Neuronal stem cell (in vitro differentiated cells): ENCODE data around the gene GPRC5C.

Source experiments
- DNase-seq: peaks from one replicate; pipeline ENCODE4 v3.0.0-alpha.2; 2013; ENCODE audit warnings: low spot score
- H2AFZ ChIP-seq: one replicate; pipeline ENCODE4 v1.6.1; 2013; ENCODE audit warnings: mild to moderate bottlenecking, low read length, inconsistent platforms
- H2AK5ac ChIP-seq: 2 replicates; pipeline ENCODE4 v1.6.1; 2013; ENCODE audit warnings: low read depth, mild to moderate bottlenecking, inconsistent platforms, low read length, moderate library complexity, mixed read lengths
- H2BK120ac ChIP-seq: 2 replicates; pipeline ENCODE4 v1.6.1; 2013; ENCODE audit warnings: low read depth, mild to moderate bottlenecking, inconsistent platforms, low read length, moderate library complexity, mixed read lengths
- H2BK12ac ChIP-seq: one replicate; pipeline ENCODE4 v1.6.1; 2013; ENCODE audit warnings: low read length, inconsistent platforms
- H2BK15ac ChIP-seq: 2 replicates; pipeline ENCODE4 v1.6.1; 2013; ENCODE audit warnings: mild to moderate bottlenecking, low read length, inconsistent platforms, mixed read lengths
- H2BK5ac ChIP-seq: one replicate; pipeline ENCODE4 v1.6.1; 2013; ENCODE audit warnings: inconsistent platforms, mild to moderate bottlenecking, low read length, moderate library complexity
- H3K14ac ChIP-seq: one replicate; pipeline ENCODE4 v1.6.1; 2013; ENCODE audit warnings: low read length, inconsistent platforms
- H3K18ac ChIP-seq: 2 replicates; pipeline ENCODE4 v1.6.1; 2013; ENCODE audit warnings: low read length, inconsistent platforms
- H3K23ac ChIP-seq: 2 replicates; pipeline ENCODE4 v1.6.1; 2013; ENCODE audit warnings: low read depth, mild to moderate bottlenecking, mixed read lengths, low read length, inconsistent platforms; ENCODE audit not compliant: poor library complexity
- H3K27ac ChIP-seq: replicated peaks from 3 replicates; pipeline ENCODE4 v1.5.1; 2013; ENCODE audit warnings: low read length, inconsistent platforms
- H3K27me3 ChIP-seq, 3 experiments: 2 replicates each; pipeline ENCODE4 v1.6.1; 2013; ENCODE audit warnings: low read length in 3 of 3, mild to moderate bottlenecking in 2 of 3, inconsistent platforms in 1 of 3, low read depth in 1 of 3, mixed read lengths in 1 of 3, moderate library complexity in 1 of 3; ENCODE audit not compliant: control insufficient read depth in 3 of 3, insufficient read depth in 3 of 3
- H3K36me3 ChIP-seq, 2 donors: replicated peaks in 1 of 2; 2 replicates each; pipeline ENCODE4 v1.6.1; 2013; ENCODE audit warnings: low read length in 2 of 2; ENCODE audit not compliant: control insufficient read depth in 2 of 2, insufficient read depth in 2 of 2
- H3K4ac ChIP-seq: 2 replicates; pipeline ENCODE4 v1.6.1; 2013; ENCODE audit warnings: inconsistent platforms, mild to moderate bottlenecking, low read length, moderate library complexity
- H3K4me1 ChIP-seq, 2 donors: 1 replicate in 1 of 2; 2 replicates in 1 of 2; pipeline ENCODE4 v1.6.1; 2013; ENCODE audit warnings: low read length in 2 of 2, low read depth in 1 of 2; ENCODE audit not compliant: control insufficient read depth in 2 of 2, insufficient read depth in 1 of 2
- H3K4me2 ChIP-seq: one replicate; pipeline ENCODE4 v1.6.1; 2013; ENCODE audit warnings: mild to moderate bottlenecking, low read length, inconsistent platforms; ENCODE audit not compliant: insufficient read depth, poor library complexity, severe bottlenecking
- H3K4me3 ChIP-seq, 2 donors: 2 replicates each; pipeline ENCODE4 v1.5.1; 2013; ENCODE audit warnings: low read length in 2 of 2, mild to moderate bottlenecking in 2 of 2, inconsistent platforms in 1 of 2, moderate library complexity in 1 of 2
- H3K79me1 ChIP-seq: one replicate; pipeline ENCODE4 v1.6.1; 2013; ENCODE audit warnings: low read depth, mild to moderate bottlenecking, inconsistent platforms, low read length, moderate library complexity
- H3K9ac ChIP-seq: one replicate; pipeline ENCODE4 v1.6.1; 2013; ENCODE audit warnings: mild to moderate bottlenecking, low read depth, low read length, inconsistent platforms; ENCODE audit not compliant: poor library complexity
- H3K9me3 ChIP-seq, 2 donors: replicated peaks in 1 of 2; 2 replicates each; pipeline versions ENCODE3 to v1.6.1; 2013; ENCODE audit warnings: low read length in 2 of 2, mild to moderate bottlenecking in 2 of 2, inconsistent platforms in 1 of 2, low read depth in 1 of 2, mixed read lengths in 1 of 2, moderate library complexity in 1 of 2; ENCODE audit not compliant: control insufficient read depth in 2 of 2, insufficient read depth in 1 of 2
- H4K8ac ChIP-seq: one replicate; pipeline ENCODE4 v1.6.1; 2013; ENCODE audit warnings: low read depth, mild to moderate bottlenecking, inconsistent platforms, low read length, moderate library complexity
- H4K91ac ChIP-seq: one replicate; pipeline ENCODE4 v1.6.1; 2013; ENCODE audit warnings: low read length, low read depth, mild to moderate bottlenecking, inconsistent platforms; ENCODE audit not compliant: poor library complexity
- WGBS, 2 donors: extraction: QIAGEN DNeasy Blood & Tissue Kit; methylation state at CpG; one replicate each; pipeline ENCODE4 v1.1.7; 2013; ENCODE audit warnings: missing lambda C conversion rate in 2 of 2, mixed read lengths in 1 of 2; ENCODE audit not compliant: insufficient read length in 2 of 2, insufficient replicate concordance in 1 of 2; ENCODE audit errors: extremely low coverage in 2 of 2; 5-methylcytosine and 5-hydroxymethylcytosine counted together

GPRC5C gene

GRCh38 chr17:74480290-74480689 is 48.4 kb downstream of the GPRC5C start:
- H2BK15ac ChIP-seq: no peak overlapping the region
- H3K23ac ChIP-seq: peak overlapping the region; percentile 94
- H4K91ac ChIP-seq: no peak overlapping the region
- H3K9ac ChIP-seq: peak overlapping the region; percentile 16
- peak overlapping the region; percentile 31 for H4K8ac ChIP-seq
- no peak overlapping the region for H3K4me3 ChIP-seq
- H3K4ac ChIP-seq: no peak overlapping the region
- peak overlapping the region; percentile 38 for H2AK5ac ChIP-seq
- no peak overlapping the region for H2AFZ ChIP-seq
- H3K36me3 ChIP-seq: no peaks in the 10 kb centered on the region
- H3K4me2 ChIP-seq: no peak overlapping the region
- no peaks in the 10 kb centered on the region for H3K27me3 ChIP-seq
- no peaks in the 10 kb centered on the region for H3K4me1 ChIP-seq
- H2BK5ac ChIP-seq: no peak overlapping the region
- H3K9me3 ChIP-seq: peaks cover 2 to 11% of the 10 kb centered on the region in 2 donors
- H2BK12ac ChIP-seq: peak overlapping the region; percentile 65
- H3K27ac ChIP-seq: no peak overlapping the region
- H2BK120ac ChIP-seq: peak overlapping the region; percentile 85
- no peak overlapping the region for H3K14ac ChIP-seq
- H3K18ac ChIP-seq: peak overlapping the region; percentile 72
- H3K79me1 ChIP-seq: no peaks in the 10 kb centered on the region
- no CpG with 5 or more reads among the region's 8 CpGs for WGBS, 2 donors
- no peak for DNase-seq

GRCh38 chr17:74481621-74482020 is 49.7 kb downstream of the GPRC5C start:
- Histone ChIP-seq H3K27ac (no peak overlapping the region), H3K4me2 (no peak overlapping the region), H3K4ac (no peak overlapping the region), H3K14ac (peak overlapping the region; percentile 31), H2BK15ac (peak overlapping the region; percentile 72), H2BK120ac (no peak overlapping the region), H3K9me3 (peaks cover 0 to 2% of the 10 kb centered on the region in 2 donors), H3K27me3 (no peaks in the 10 kb centered on the region), H2AK5ac (peak overlapping the region; percentile 60), H2AFZ (no peak overlapping the region), H3K9ac (no peak overlapping the region), H3K4me3 (no peak overlapping the region), H3K23ac (peak overlapping the region; percentile 17), H2BK5ac (no peak overlapping the region), H4K91ac (no peak overlapping the region), H4K8ac (no peak overlapping the region), H3K18ac (peak overlapping the region; percentile 24), H3K36me3 (no peaks in the 10 kb centered on the region), H3K4me1 (no peaks in the 10 kb centered on the region), H3K79me1 (no peaks in the 10 kb centered on the region), H2BK12ac (peak overlapping the region; percentile 16)
- no CpG with 5 or more reads among the region's 7 CpGs for WGBS, 2 donors
- no peak for DNase-seq

GRCh38 chr17:74484066-74484465 is 52.2 kb downstream of the GPRC5C start:
- H3K27me3 ChIP-seq: no peaks in the 10 kb centered on the region
- no peak overlapping the region for H2BK15ac ChIP-seq
- H3K79me1 ChIP-seq: no peaks in the 10 kb centered on the region
- H3K9ac ChIP-seq: no peak overlapping the region
- H3K23ac ChIP-seq: peak overlapping the region; percentile 65
- H4K8ac ChIP-seq: no peak overlapping the region
- H3K18ac ChIP-seq: peak overlapping the region; percentile 64
- no peak overlapping the region for H3K27ac ChIP-seq
- DNase-seq: no peak
- H3K9me3 ChIP-seq: peaks cover 0 to 2% of the 10 kb centered on the region in 2 donors
- no peak overlapping the region for H2AFZ ChIP-seq
- H3K4me1 ChIP-seq: no peaks in the 10 kb centered on the region
- no CpG with 5 or more reads among the region's 9 CpGs for WGBS, 2 donors
- H3K4me2 ChIP-seq: no peak overlapping the region
- H2BK120ac ChIP-seq: no peak overlapping the region
- no peak overlapping the region for H3K4me3 ChIP-seq
- H2AK5ac ChIP-seq: no peak overlapping the region
- H3K36me3 ChIP-seq: no peaks in the 10 kb centered on the region
- no peak overlapping the region for H2BK5ac ChIP-seq
- H4K91ac ChIP-seq: no peak overlapping the region
- H2BK12ac ChIP-seq: no peak overlapping the region
- H3K14ac ChIP-seq: no peak overlapping the region
- H3K4ac ChIP-seq: no peak overlapping the region

GRCh38 chr17:74485022-74485743 is 53.3 kb downstream of the GPRC5C start:
- no peak overlapping the region for H2AFZ ChIP-seq
- no peak for DNase-seq
- H3K27me3 ChIP-seq: no peaks in the 10 kb centered on the region

More at GRCh38 chr17:74485022-74485743, 53.3 kb downstream of the GPRC5C start:
- Histone ChIP-seq H2BK5ac (no peak overlapping the region), H3K4me3 (no peak overlapping the region), H3K4me2 (no peak overlapping the region), H3K27ac (no peak overlapping the region), H3K4ac (no peak overlapping the region), H2BK12ac (no peak overlapping the region), H2BK15ac (no peak overlapping the region), H3K14ac (no peak overlapping the region), H3K36me3 (no peaks in the 10 kb centered on the region), H2BK120ac (no peak overlapping the region), H3K9me3 (peaks cover 0 to 2% of the 10 kb centered on the region in 2 donors), H3K79me1 (no peaks in the 10 kb centered on the region), H4K91ac (no peak overlapping the region), H3K9ac (no peak overlapping the region), H2AK5ac (no peak overlapping the region), H3K18ac (no peak overlapping the region), H4K8ac (no peak overlapping the region), H3K23ac (no peak overlapping the region), H3K4me1 (no peaks in the 10 kb centered on the region)
- no CpG with 5 or more reads among the region's 9 CpGs for WGBS, 2 donors
